ENCODE results near the gene CD72.

The CD72 gene, protein sequence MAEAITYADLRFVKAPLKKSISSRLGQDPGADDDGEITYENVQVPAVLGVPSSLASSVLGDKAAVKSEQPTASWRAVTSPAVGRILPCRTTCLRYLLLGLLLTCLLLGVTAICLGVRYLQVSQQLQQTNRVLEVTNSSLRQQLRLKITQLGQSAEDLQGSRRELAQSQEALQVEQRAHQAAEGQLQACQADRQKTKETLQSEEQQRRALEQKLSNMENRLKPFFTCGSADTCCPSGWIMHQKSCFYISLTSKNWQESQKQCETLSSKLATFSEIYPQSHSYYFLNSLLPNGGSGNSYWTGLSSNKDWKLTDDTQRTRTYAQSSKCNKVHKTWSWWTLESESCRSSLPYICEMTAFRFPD

GRCh38 chr9:35618325-35618727, at the start of gene CD72:
Gene CD72 (minus strand): TSS chr9:35618413. CDS start chr9:35618303, 110 bp downstream.
- ATAC-seq = no peak
- TF ChIP-seq, protein P1, sequence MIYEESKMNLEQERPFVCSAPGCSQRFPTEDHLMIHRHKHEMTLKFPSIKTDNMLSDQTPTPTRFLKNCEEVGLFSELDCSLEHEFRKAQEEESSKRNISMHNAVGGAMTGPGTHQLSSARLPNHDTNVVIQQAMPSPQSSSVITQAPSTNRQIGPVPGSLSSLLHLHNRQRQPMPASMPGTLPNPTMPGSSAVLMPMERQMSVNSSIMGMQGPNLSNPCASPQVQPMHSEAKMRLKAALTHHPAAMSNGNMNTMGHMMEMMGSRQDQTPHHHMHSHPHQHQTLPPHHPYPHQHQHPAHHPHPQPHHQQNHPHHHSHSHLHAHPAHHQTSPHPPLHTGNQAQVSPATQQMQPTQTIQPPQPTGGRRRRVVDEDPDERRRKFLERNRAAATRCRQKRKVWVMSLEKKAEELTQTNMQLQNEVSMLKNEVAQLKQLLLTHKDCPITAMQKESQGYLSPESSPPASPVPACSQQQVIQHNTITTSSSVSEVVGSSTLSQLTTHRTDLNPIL (CRISPR knock-in tag; IDR thresholded peaks at IDR 0.05; ENCODE audit: low read depth) = no peak
- TF ChIP-seq ZFP30 (CRISPR knock-in tag; IDR thresholded peaks at IDR 0.05) (no peak), CSDC2 (CRISPR knock-in tag; IDR thresholded peaks at IDR 0.05) (no peak), ISL1 (CRISPR knock-in tag; IDR thresholded peaks at IDR 0.05) (no peak), ZNF565 (CRISPR knock-in tag; conservative IDR thresholded peaks at IDR 0.05; ENCODE audit: low read depth) (no peak), OSR1 (CRISPR knock-in tag; IDR thresholded peaks at IDR 0.05) (no peak), RARB (CRISPR knock-in tag; IDR thresholded peaks at IDR 0.05) (no peak)
- TF ChIP-seq, protein P2, sequence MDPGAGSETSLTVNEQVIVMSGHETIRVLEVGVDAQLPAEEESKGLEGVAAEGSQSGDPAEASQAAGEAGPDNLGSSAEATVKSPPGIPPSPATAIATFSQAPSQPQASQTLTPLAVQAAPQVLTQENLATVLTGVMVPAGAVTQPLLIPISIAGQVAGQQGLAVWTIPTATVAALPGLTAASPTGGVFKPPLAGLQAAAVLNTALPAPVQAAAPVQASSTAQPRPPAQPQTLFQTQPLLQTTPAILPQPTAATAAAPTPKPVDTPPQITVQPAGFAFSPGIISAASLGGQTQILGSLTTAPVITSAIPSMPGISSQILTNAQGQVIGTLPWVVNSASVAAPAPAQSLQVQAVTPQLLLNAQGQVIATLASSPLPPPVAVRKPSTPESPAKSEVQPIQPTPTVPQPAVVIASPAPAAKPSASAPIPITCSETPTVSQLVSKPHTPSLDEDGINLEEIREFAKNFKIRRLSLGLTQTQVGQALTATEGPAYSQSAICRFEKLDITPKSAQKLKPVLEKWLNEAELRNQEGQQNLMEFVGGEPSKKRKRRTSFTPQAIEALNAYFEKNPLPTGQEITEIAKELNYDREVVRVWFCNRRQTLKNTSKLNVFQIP (CRISPR knock-in tag; IDR thresholded peaks at IDR 0.05; ENCODE audit: borderline replicate concordance, low read depth) = no peak

GRCh38 chr9:35667939-35668338, 49.7 kb upstream of the CD72 start:
- ATAC-seq = no peak
- TF ChIP-seq BACH2 (CRISPR knock-in tag; IDR thresholded peaks at IDR 0.05; ENCODE audit: borderline replicate concordance) (no peak), ZNF565 (CRISPR knock-in tag; conservative IDR thresholded peaks at IDR 0.05; ENCODE audit: low read depth) (no peak), SNAI2 (CRISPR knock-in tag; IDR thresholded peaks at IDR 0.05) (no peak), ESRRG (CRISPR knock-in tag; IDR thresholded peaks at IDR 0.05) (no peak), CSDC2 (CRISPR knock-in tag; IDR thresholded peaks at IDR 0.05) (no peak), ZNF70 (CRISPR knock-in tag; IDR thresholded peaks at IDR 0.05) (no peak), CSRNP3 (CRISPR knock-in tag; IDR thresholded peaks at IDR 0.05) (no peak), ZFP3 (CRISPR knock-in tag; IDR thresholded peaks at IDR 0.05) (no peak), GLIS3 (CRISPR knock-in tag; IDR thresholded peaks at IDR 0.05) (no peak), TCF4 (CRISPR knock-in tag; IDR thresholded peaks at IDR 0.05; ENCODE audit: borderline replicate concordance) (no peak), PATZ1 (CRISPR knock-in tag; IDR thresholded peaks at IDR 0.05; ENCODE audit: borderline replicate concordance) (no peak), ZNF8 (CRISPR knock-in tag; IDR thresholded peaks at IDR 0.05) (no peak), ZFP30 (CRISPR knock-in tag; IDR thresholded peaks at IDR 0.05) (no peak), TOX (CRISPR knock-in tag; IDR thresholded peaks at IDR 0.05; ENCODE audit: borderline replicate concordance) (no peak), ARNTL (CRISPR knock-in tag; IDR thresholded peaks at IDR 0.05; ENCODE audit: borderline replicate concordance, low read depth) (no peak), PPARA (CRISPR knock-in tag; IDR thresholded peaks at IDR 0.05; ENCODE audit: borderline replicate concordance) (no peak)
- TF ChIP-seq, protein P1 (CRISPR knock-in tag; IDR thresholded peaks at IDR 0.05; ENCODE audit: low read depth) = no peak

GRCh38 chr9:35666549-35666948, 48.3 kb upstream of the CD72 start:
- ATAC-seq = no peak
- TF ChIP-seq PPARA (CRISPR knock-in tag; IDR thresholded peaks at IDR 0.05; ENCODE audit: borderline replicate concordance) (no peak), BACH2 (CRISPR knock-in tag; IDR thresholded peaks at IDR 0.05; ENCODE audit: borderline replicate concordance) (no peak), PATZ1 (CRISPR knock-in tag; IDR thresholded peaks at IDR 0.05; ENCODE audit: borderline replicate concordance) (no peak), CSDC2 (CRISPR knock-in tag; IDR thresholded peaks at IDR 0.05) (no peak), ZNF8 (CRISPR knock-in tag; IDR thresholded peaks at IDR 0.05) (no peak), RARB (CRISPR knock-in tag; IDR thresholded peaks at IDR 0.05) (no peak), CSRNP3 (CRISPR knock-in tag; IDR thresholded peaks at IDR 0.05) (no peak)
- TF ChIP-seq, protein P2 (CRISPR knock-in tag; IDR thresholded peaks at IDR 0.05; ENCODE audit: borderline replicate concordance, low read depth) = no peak

All from SK-N-SH treated with all-trans-retinoic acid at 6 μM for 48 hours (cell line).